Measurements from ENCODE around the gene TTLL5.

The TTLL5 gene

DNA sequence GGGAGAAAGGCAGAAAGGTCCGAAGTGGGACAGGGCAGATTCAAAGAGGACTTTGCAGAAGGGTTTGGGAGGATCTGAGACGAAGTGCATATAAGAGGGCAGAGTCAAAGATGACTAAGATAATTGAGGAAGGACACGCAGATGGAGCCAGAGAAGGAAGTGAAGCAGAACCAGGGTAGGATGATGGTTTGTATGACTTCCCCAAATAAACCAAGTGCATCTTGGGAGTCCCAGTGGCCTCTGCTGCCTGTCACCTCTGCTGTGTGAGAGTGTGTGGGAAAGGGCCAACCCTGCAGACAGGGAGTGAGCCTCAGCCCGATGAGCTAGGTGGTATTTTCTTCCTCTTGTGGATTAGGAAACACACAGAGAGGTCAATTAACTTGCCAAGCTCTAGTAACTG lies 45.8 kb upstream of the TTLL5 start:
- TF ChIP-seq EP300 (IDR thresholded peaks at IDR 0.05; ENCODE audit: borderline replicate concordance) (no peak), NFIC (IDR thresholded peaks at IDR 0.05) (no peak), EGR1 (IDR thresholded peaks at IDR 0.05) (no peak)

DNA sequence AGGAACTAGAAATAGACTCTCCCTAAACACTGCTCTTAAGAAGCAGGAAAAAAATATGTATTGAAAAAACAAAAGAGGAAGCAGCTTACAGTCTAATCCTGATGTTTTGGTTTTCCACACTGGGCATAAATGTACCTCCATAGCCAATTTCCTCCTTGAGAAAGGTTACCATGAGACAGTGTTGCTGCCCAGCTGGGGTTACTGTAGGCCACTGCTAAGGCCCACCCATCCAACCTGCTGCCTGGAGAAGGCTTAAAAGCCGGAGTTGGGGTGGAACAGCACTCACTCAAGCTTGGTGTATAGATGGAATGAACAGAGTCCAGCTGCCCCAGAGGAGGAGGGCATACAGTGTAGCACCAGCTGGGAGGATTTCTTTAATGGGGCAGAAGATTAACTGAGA lies 41.5 kb upstream of the TTLL5 start:
- TF ChIP-seq RAD21 (IDR thresholded peaks at IDR 0.05; ENCODE audit: low read depth): no peak
- TF ChIP-seq EP300 (IDR thresholded peaks at IDR 0.05; ENCODE audit: borderline replicate concordance): no peak
- no peak for TF ChIP-seq NFIC (IDR thresholded peaks at IDR 0.05)
- no peak for TF ChIP-seq ZBTB7A (IDR thresholded peaks at IDR 0.05; ENCODE audit: low read depth)
- no peak for TF ChIP-seq TCF12 (IDR thresholded peaks at IDR 0.05; ENCODE audit: low read depth)
- no peak for TF ChIP-seq TEAD4 (IDR thresholded peaks at IDR 0.05)
- TF ChIP-seq TAF1 (IDR thresholded peaks at IDR 0.05; ENCODE audit: low read depth): no peak
- TF ChIP-seq, protein P1, sequence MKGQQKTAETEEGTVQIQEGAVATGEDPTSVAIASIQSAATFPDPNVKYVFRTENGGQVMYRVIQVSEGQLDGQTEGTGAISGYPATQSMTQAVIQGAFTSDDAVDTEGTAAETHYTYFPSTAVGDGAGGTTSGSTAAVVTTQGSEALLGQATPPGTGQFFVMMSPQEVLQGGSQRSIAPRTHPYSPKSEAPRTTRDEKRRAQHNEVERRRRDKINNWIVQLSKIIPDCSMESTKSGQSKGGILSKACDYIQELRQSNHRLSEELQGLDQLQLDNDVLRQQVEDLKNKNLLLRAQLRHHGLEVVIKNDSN (IDR thresholded peaks at IDR 0.05): no peak
- TF ChIP-seq, protein P2, sequence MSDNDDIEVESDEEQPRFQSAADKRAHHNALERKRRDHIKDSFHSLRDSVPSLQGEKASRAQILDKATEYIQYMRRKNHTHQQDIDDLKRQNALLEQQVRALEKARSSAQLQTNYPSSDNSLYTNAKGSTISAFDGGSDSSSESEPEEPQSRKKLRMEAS (IDR thresholded peaks at IDR 0.05): no peak
- TF ChIP-seq CREB1 (IDR thresholded peaks at IDR 0.05; ENCODE audit: low read depth): no peak
- no peak for TF ChIP-seq EGR1 (IDR thresholded peaks at IDR 0.05)
- TF ChIP-seq, protein P3, sequence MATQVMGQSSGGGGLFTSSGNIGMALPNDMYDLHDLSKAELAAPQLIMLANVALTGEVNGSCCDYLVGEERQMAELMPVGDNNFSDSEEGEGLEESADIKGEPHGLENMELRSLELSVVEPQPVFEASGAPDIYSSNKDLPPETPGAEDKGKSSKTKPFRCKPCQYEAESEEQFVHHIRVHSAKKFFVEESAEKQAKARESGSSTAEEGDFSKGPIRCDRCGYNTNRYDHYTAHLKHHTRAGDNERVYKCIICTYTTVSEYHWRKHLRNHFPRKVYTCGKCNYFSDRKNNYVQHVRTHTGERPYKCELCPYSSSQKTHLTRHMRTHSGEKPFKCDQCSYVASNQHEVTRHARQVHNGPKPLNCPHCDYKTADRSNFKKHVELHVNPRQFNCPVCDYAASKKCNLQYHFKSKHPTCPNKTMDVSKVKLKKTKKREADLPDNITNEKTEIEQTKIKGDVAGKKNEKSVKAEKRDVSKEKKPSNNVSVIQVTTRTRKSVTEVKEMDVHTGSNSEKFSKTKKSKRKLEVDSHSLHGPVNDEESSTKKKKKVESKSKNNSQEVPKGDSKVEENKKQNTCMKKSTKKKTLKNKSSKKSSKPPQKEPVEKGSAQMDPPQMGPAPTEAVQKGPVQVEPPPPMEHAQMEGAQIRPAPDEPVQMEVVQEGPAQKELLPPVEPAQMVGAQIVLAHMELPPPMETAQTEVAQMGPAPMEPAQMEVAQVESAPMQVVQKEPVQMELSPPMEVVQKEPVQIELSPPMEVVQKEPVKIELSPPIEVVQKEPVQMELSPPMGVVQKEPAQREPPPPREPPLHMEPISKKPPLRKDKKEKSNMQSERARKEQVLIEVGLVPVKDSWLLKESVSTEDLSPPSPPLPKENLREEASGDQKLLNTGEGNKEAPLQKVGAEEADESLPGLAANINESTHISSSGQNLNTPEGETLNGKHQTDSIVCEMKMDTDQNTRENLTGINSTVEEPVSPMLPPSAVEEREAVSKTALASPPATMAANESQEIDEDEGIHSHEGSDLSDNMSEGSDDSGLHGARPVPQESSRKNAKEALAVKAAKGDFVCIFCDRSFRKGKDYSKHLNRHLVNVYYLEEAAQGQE (IDR thresholded peaks at IDR 0.05; ENCODE audit: low read depth): no peak
- no peak for TF ChIP-seq FOXM1 (IDR thresholded peaks at IDR 0.05; ENCODE audit: borderline replicate concordance, low read depth)
- no peak for TF ChIP-seq CEBPB (IDR thresholded peaks at IDR 0.05)

DNA sequence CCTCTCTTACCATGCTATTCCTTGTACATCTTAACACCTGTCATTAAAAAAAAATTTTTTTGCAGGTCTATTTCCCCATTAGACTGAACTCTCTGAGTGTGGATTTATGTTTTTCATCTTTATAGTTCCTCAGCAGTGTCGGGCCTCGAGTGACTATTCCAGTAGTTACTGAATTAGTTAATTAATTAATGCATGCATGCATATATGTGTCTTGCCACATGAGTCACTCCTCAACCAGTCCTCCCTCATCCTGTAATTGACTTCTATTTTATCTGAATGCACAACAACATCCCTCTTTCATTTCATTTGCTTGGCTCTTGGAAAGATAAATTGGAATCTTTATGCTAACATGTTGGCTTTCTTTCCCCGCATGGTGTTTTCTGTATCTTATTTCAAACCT lies 36.0 kb upstream of the TTLL5 start:
- TF ChIP-seq, protein P3 (IDR thresholded peaks at IDR 0.05; ENCODE audit: low read depth): no peak
- TF ChIP-seq TEAD4 (IDR thresholded peaks at IDR 0.05) (no peak), EGR1 (IDR thresholded peaks at IDR 0.05) (no peak), TAF1 (IDR thresholded peaks at IDR 0.05; ENCODE audit: low read depth) (no peak), CREB1 (IDR thresholded peaks at IDR 0.05; ENCODE audit: low read depth) (no peak), NFIC (IDR thresholded peaks at IDR 0.05) (no peak), CEBPB (IDR thresholded peaks at IDR 0.05) (no peak), YY1 (IDR thresholded peaks at IDR 0.05; ENCODE audit: low read depth) (no peak), FOXM1 (IDR thresholded peaks at IDR 0.05; ENCODE audit: borderline replicate concordance, low read depth) (no peak), RAD21 (IDR thresholded peaks at IDR 0.05; ENCODE audit: low read depth) (no peak), EP300 (IDR thresholded peaks at IDR 0.05; ENCODE audit: borderline replicate concordance) (no peak), TCF12 (IDR thresholded peaks at IDR 0.05; ENCODE audit: low read depth) (no peak), ZBTB7A (IDR thresholded peaks at IDR 0.05; ENCODE audit: low read depth) (no peak)
- TF ChIP-seq, protein P2 (IDR thresholded peaks at IDR 0.05): no peak
- TF ChIP-seq, protein P1 (IDR thresholded peaks at IDR 0.05): no peak

DNA sequence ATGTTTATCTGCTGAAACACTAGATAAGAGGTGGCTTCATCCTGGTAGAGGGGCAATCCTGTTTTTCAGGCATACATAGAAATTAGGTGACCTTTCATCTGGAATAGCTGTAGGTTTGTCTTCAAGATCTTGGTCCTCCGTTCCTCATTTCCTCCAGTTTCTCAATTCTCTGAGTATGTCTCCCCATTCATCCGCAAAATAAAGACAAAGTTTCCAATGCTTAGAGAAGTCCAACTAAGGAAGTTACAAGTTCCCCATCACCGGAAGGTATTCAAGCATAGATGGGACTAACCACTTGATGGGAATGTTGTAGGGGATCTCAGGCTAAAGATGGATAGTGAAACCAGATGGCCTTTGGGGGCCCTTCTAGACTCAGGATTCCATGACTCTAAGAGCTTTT lies 34.6 kb upstream of the TTLL5 start:
- TF ChIP-seq CREB1 (IDR thresholded peaks at IDR 0.05; ENCODE audit: low read depth) (no peak), TEAD4 (IDR thresholded peaks at IDR 0.05) (no peak), TCF12 (IDR thresholded peaks at IDR 0.05; ENCODE audit: low read depth) (no peak), CEBPB (IDR thresholded peaks at IDR 0.05) (no peak), YY1 (IDR thresholded peaks at IDR 0.05; ENCODE audit: low read depth) (no peak), EGR1 (IDR thresholded peaks at IDR 0.05) (no peak), TAF1 (IDR thresholded peaks at IDR 0.05; ENCODE audit: low read depth) (no peak), FOXM1 (IDR thresholded peaks at IDR 0.05; ENCODE audit: borderline replicate concordance, low read depth) (no peak), EP300 (IDR thresholded peaks at IDR 0.05; ENCODE audit: borderline replicate concordance) (no peak), NFIC (IDR thresholded peaks at IDR 0.05) (no peak), RAD21 (IDR thresholded peaks at IDR 0.05; ENCODE audit: low read depth) (no peak), ZBTB7A (IDR thresholded peaks at IDR 0.05; ENCODE audit: low read depth) (no peak)
- TF ChIP-seq, protein P1 (IDR thresholded peaks at IDR 0.05): no peak
- TF ChIP-seq, protein P2 (IDR thresholded peaks at IDR 0.05): no peak
- TF ChIP-seq, protein P3 (IDR thresholded peaks at IDR 0.05; ENCODE audit: low read depth): no peak
